A673 (cell line): ENCODE results near the gene SCUBE1. TPM values are rescaled to one million over a fixed set of nuclear protein-coding genes. Genes with fewer than 3 reads are reported as not detected.

ENCODE experiments used
- BruUV-seq: library from RNA; stranded (reverse); fragments of 400-500 nt; replicated peaks from 2 replicates; lab custom pipeline; 2021; lab: Mats Ljungman, UMichigan
- CTCF ChIA-PET: fragments of 300-600 bp; sonication (Branson Sonifier 250); formaldehyde crosslinking; loops from one replicate; lab custom pipeline; 2022; ENCODE audit warnings: antibody characterized with exemption; lab: Charles Lee
- POLR2A ChIA-PET: fragments of 300-600 bp; sonication (Branson Sonifier 250); formaldehyde crosslinking; loops from one replicate; lab custom pipeline; 2022; ENCODE audit warnings: antibody characterized with exemption; ENCODE audit not compliant: low non-redundant PET; lab: Charles Lee
- DNase-seq: peaks from one replicate; pipeline ENCODE4 v3.0.0-alpha.2; 2015; ENCODE audit warnings: low spot score
- H3K27ac ChIP-seq: fragments of 200-600 bp; sonication (generic); 2 replicates; pipeline ENCODE4 v1.5.1; 2016; ENCODE audit warnings: mixed run types, low read depth, mild to moderate bottlenecking, mixed read lengths, antibody characterized with exemption, low read length; ENCODE audit not compliant: poor library complexity, severe bottlenecking
- H3K27me3 ChIP-seq: fragments of 200-600 bp; sonication (generic); replicated peaks from 2 replicates; pipeline ENCODE4 v1.6.1; 2017; ENCODE audit warnings: mixed run types, low read depth, mild to moderate bottlenecking, mixed read lengths, antibody characterized with exemption, low read length; ENCODE audit not compliant: insufficient read depth, poor library complexity
- H3K36me3 ChIP-seq: fragments of 200-600 bp; sonication (generic); 2 replicates; pipeline ENCODE4 v1.6.1; 2016; ENCODE audit warnings: mixed run types, mild to moderate bottlenecking, mixed read lengths, antibody characterized with exemption, low read length; ENCODE audit not compliant: insufficient read depth, poor library complexity, severe bottlenecking
- H3K4me1 ChIP-seq: fragments of 200-600 bp; sonication (generic); 2 replicates; pipeline ENCODE4 v1.6.1; 2017; ENCODE audit warnings: mixed run types, mild to moderate bottlenecking, mixed read lengths, antibody characterized with exemption, low read length; ENCODE audit not compliant: insufficient read depth, poor library complexity, severe bottlenecking
- H3K4me3 ChIP-seq: fragments of 200-600 bp; sonication (generic); 2 replicates; pipeline ENCODE4 v1.5.1; 2016; ENCODE audit warnings: low read depth, mixed run types, mild to moderate bottlenecking, mixed read lengths, low read length; ENCODE audit not compliant: poor library complexity, severe bottlenecking
- H3K9me3 ChIP-seq: fragments of 200-600 bp; sonication (generic); 2 replicates; pipeline ENCODE4 v1.6.1; 2016; ENCODE audit warnings: mixed run types, low read depth, mild to moderate bottlenecking, mixed read lengths, antibody characterized with exemption, low read length; ENCODE audit not compliant: poor library complexity, severe bottlenecking
- EZH2 ChIP-seq: fragments of 200-600 bp; sonication (generic); IDR thresholded peaks from 2 replicates; pipeline ENCODE4 v1.6.1; 2017; ENCODE audit warnings: borderline replicate concordance, low read depth, mild to moderate bottlenecking, mixed read lengths, antibody characterized with exemption, low read length; ENCODE audit not compliant: poor library complexity, severe bottlenecking
- intact Hi-C: fragments of 100-400 bp; cut with micrococcal nuclease; formaldehyde crosslinking; loops from one replicate; pipeline ENCODE4 v1.10.0; 2022; ENCODE audit not compliant: unreplicated experiment
- total RNA-seq: library from RNA; stranded (reverse); gene quantifications from 2 replicates; pipeline ENCODE4 v1.2.3, GENCODE V29; 2021
- TF ChIP-seq, protein P1 (sequence below): fragments of 300-800, 200-600 bp; sonication (generic); conservative IDR thresholded peaks from 2 replicates; pipeline ENCODE4 v1.5.1; 2017; ENCODE audit warnings: low read depth, mild to moderate bottlenecking, antibody characterized with exemption, low read length, moderate library complexity, mixed read lengths

The SCUBE1 gene
- total RNA-seq, 1 experiment from 2014 or later, result 0.24 TPM

DNA sequence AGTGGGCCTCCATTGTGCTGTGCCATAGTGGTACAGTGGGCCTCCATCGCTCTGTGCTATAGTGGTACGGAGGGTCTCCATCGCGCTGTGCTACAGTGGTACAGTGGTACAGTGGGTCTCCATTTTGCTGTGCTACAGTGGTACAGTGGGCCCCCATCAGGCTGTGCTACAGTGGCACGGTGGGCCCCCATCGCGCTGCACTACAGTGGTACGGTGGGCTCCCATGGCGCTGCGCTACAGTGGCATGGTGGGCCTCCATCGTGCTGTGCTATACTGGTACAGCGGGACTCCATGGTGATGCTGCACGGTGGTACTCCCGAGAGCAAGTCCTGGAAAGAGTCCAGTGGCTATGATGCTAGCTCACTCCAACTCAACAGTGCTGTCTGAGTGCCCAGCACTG, 51.8 kb downstream of the SCUBE1 start:
- H3K4me1 ChIP-seq, result peaks cover 23% of the 10 kb centered on the region
- TF ChIP-seq, protein P1, sequence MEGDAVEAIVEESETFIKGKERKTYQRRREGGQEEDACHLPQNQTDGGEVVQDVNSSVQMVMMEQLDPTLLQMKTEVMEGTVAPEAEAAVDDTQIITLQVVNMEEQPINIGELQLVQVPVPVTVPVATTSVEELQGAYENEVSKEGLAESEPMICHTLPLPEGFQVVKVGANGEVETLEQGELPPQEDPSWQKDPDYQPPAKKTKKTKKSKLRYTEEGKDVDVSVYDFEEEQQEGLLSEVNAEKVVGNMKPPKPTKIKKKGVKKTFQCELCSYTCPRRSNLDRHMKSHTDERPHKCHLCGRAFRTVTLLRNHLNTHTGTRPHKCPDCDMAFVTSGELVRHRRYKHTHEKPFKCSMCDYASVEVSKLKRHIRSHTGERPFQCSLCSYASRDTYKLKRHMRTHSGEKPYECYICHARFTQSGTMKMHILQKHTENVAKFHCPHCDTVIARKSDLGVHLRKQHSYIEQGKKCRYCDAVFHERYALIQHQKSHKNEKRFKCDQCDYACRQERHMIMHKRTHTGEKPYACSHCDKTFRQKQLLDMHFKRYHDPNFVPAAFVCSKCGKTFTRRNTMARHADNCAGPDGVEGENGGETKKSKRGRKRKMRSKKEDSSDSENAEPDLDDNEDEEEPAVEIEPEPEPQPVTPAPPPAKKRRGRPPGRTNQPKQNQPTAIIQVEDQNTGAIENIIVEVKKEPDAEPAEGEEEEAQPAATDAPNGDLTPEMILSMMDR, result no peak
- no peak for TF ChIP-seq EZH2

DNA sequence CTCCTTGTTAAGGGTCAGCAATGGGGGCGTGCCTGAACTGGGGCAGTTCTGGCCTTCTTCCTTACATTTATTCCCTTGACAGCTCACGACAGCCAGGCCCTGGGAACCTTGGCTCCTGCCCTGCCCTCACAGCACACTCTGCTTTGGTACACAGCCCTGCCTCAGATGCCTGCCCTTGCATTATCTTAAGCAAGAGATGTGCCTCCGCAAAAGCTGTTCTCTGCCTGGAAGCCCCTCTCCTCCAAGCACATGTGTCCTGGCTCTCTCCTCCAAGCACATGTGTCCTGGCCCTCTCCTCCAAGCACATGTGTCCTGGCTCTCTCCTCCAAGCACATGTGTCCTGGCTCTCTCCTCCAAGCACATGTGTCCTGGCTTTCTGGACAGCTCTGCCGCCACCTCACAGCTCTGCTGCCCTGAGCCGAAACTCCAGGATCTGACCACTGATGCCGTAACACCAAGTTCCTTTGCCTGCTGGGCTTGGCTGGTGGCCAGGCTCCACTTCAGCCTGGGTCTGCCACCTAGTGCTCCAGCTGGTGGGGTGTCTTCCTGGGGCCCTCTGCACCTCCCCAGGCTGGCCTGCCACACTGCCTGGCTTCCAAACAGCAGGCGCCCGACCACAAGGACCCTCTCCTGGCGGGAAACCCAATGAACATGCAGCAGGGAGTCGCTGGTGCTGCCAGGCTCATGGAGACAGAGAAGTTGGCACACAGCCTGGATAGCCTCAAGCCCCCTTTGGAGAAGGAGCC, 53.0 kb downstream of the SCUBE1 start:
- Histone ChIP-seq H3K36me3 (no peaks in the 10 kb centered on the region), H3K27me3 (no peaks in the 10 kb centered on the region), H3K9me3 (no peaks in the 10 kb centered on the region), H3K4me1 (peaks cover 15% of the 10 kb centered on the region), H3K4me3 (no peak overlapping the region), H3K27ac (no peak overlapping the region)
- DNase-seq, result peak; percentile 49
- BruUV-seq, result no TSS peak
- CTCF ChIA-PET, result no interaction called here
- POLR2A ChIA-PET, result no interaction called here
- intact Hi-C loops, result no loop called here
- TF ChIP-seq EZH2, result no peak
- TF ChIP-seq, protein P1, result no peak

More for the DNA sequence above, 51.8 kb downstream of the SCUBE1 start:
- Histone ChIP-seq H3K27ac (no peak overlapping the region), H3K27me3 (no peaks in the 10 kb centered on the region), H3K9me3 (no peaks in the 10 kb centered on the region), H3K4me3 (no peak overlapping the region), H3K36me3 (no peaks in the 10 kb centered on the region)
- POLR2A ChIA-PET, result no interaction called here
- DNase-seq, result no peak
- intact Hi-C loops, result no loop called here
- CTCF ChIA-PET, result no interaction called here
- BruUV-seq, result no TSS peak

DNA sequence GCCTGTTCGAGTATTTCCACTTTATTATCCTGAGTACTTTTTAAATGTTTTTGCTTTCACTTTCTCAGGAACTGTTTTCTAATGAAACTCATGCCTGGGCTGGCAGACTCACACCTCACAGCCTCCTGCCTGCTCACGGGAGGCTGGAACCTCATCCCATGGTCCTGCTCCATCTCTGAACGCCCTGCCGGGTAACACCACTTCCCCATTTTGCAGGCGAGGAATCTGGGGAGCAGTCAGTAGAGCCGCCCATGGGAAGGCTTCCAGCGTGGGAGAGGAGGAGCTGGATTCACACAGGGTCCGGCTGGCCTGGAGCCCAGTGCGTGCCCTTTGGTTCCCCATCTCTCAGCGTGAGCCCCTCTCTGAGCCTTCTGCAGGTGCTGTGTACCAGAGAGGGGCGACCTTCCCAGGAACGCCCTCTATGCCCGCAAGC, 53.6 kb downstream of the SCUBE1 start:
- BruUV-seq, result no TSS peak
- ChIA-PET POLR2A (no interaction called here), CTCF (no interaction called here)
- Histone ChIP-seq H3K27me3 (no peaks in the 10 kb centered on the region), H3K4me3 (no peak overlapping the region), H3K27ac (no peak overlapping the region), H3K4me1 (peaks cover 15% of the 10 kb centered on the region), H3K36me3 (no peaks in the 10 kb centered on the region), H3K9me3 (no peaks in the 10 kb centered on the region)
- no peak for DNase-seq
- TF ChIP-seq EZH2, result no peak
- TF ChIP-seq, protein P1, result no peak
- intact Hi-C loops, result no loop called here
